CD4-positive, alpha-beta T cell treated with Interferon alpha-2 for 1 hour (primary cell): ENCODE results near the gene DHDH.
"Not testable (repeated sequence)": the region's sequence is repeated elsewhere in the genome, so short reads cannot be mapped to it uniquely, and the experiment has no call there.

Experiments
- DNase-seq, 2 donors: peaks; one replicate each; pipeline ENCODE4 v3.0.0-alpha.2; 2020 to 2022

Gene DHDH

DNA sequence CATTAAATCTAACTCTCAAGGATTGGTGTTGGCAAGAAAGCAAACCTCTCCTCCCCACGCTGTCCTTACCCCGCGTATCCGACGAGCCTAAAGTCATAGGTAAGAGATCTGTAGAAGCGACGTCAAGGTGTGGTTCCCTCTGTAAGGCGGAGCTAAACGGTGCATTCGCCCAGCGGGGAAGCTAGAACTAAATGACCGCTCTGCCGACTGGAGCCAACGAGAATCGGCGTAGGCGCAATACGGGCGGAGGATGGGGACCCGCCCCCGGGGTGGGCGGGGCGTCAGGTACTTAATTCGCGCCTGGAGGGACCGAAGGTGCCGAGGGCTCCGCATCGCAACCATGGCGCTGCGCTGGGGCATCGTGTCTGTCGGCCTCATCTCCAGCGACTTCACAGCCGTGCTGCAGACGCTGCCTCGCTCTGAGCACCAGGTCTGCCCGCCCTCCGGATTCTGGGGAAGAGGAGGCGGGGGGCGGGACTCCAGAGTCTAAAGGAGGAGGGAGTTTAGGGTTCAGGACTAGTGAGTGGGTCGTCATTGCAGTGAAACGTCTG is at the start of gene DHDH:
TSS of gene DHDH (plus strand) at position 318 of the 551 bp plus-strand sequence. CDS start at position 341, 23 bp downstream.
- DNase-seq: peak; percentile 89 to 93

DNA sequence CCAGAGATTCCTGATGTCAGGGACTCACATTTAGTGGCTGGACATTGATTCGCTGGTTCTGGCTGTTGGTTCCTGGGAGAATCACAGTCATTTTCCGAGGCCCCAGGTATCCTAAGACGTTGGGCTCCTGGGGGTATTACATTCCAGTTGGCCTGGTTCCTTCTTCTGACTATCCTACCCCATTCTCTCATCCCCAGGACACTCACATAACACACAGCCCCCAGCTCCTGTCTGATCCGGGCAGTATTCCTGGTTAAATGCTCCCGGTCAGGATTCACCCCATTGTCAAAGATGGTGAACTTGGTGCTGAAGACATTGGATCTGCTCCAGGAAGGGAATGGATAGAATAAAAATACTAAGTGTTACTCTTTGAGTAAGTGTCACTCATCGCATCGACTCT is 49.8 kb upstream of the DHDH start:
- DNase-seq: no peak

- DNase-seq: no peak
These were observed 45.5 kb upstream of the DHDH start for GRCh38 chr19:48887861-48888612.

- not testable (repeated sequence) for DNase-seq
These were observed 44.0 kb upstream of the DHDH start for GRCh38 chr19:48889496-48889895.

DNA sequence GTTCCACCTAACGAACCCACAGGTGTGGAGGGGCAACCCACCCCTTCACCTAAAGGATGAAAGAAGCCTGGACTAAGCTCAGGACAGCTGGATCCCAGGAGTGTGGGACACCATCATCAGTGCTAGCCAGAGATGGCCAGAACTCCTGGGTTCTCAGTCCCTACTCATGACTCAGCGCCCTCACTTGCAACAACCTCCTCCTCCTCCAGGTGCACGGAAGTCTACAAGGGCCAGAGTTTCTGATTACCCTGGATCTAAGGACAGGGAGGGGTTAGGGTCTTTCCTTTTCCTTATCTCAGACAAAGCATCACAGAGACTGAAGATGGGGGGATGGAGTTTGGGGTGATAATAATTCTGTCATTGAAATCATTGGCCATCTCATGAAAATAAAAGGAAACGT is 42.9 kb upstream of the DHDH start:
- DNase-seq: no peak

DNA sequence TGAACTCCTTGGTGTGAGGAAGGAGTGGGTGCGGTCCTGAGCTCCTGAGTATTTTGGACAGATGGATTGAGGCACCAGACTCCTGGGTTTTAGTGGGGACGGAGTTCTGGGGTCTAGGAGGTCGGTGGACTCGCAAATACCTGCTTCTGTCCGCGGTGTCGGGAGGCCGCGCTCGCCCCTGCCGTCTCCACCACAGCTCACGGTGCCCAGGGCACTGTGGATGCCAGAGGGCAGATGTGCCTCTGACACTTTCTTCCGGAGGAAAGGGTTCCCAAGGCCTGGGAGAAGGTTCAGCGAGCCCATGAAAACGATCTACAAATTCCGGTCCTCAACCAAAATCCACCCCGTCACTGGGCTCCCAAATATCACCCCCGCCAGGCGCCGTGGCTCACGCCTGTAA is 38.3 kb upstream of the DHDH start:
- no peak for DNase-seq

DNA sequence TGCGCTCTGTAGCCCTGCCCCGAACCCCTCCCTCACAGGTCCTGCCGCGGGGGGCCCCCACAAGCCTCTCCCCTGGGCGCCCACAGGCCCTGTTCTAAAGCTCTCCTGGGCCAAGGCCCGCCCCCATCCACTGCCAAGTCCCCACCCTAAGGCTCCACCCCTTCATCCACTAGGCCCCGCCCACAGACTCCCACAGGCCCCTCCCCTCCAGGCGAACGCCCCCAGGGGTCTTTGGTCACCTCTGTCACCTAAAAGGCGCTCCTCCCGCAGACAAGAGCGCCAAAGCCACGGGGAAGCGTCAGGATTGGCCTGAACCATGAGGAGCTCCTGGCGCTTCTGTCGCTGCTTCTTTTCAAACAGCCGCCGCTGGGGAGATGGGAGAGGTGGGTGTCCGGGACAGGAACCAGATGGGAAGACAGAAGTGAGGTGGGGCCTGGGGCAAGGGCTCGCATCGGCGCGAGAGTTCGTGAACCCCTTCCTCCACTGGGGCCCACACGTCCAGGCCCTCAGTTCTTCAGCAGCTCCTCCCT is 37.2 kb upstream of the DHDH start:
- DNase-seq: peak; percentile 60 to 64

GRCh38 chr19:48897181-48897580 is 36.3 kb upstream of the DHDH start:
- no peak for DNase-seq

DNA sequence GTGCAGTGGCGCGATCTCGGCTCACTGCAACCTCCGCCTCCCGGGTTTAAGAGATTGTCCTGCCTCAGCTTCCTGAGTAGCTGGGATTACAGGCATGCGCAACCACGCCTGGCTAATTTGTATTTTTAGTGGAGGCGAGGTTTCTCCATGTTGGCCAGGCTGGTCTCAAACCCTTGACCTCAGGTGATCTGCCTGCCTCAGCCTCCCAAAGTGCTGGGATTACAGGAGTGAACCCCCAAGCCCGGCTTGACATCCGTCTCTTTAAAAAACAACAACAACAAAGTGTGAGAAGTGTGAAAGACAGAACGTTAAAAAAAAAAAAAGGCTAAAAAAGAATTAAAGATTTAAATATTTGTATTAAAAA is 34.1 kb upstream of the DHDH start:
- not testable (repeated sequence) for DNase-seq

- peak; percentile 99 to 100 for DNase-seq
These were observed 33.6 kb upstream of the DHDH start, which contains the start of gene NUCB1 for GRCh38 chr19:48899781-48900476. Gene NUCB1, plus strand, starts transcription at chr19:48900312. Its CDS starts 485 bp downstream, at chr19:48900797.

- DNase-seq: peak in 1 of 2 donors; percentile 61
These were observed 32.8 kb upstream of the DHDH start for GRCh38 chr19:48900477-48901406.

GRCh38 chr19:48902291-48902690 is 31.2 kb upstream of the DHDH start:
- not testable (repeated sequence) for DNase-seq

GRCh38 chr19:48903788-48904187 is 29.7 kb upstream of the DHDH start:
- DNase-seq: not testable (repeated sequence)

DNA sequence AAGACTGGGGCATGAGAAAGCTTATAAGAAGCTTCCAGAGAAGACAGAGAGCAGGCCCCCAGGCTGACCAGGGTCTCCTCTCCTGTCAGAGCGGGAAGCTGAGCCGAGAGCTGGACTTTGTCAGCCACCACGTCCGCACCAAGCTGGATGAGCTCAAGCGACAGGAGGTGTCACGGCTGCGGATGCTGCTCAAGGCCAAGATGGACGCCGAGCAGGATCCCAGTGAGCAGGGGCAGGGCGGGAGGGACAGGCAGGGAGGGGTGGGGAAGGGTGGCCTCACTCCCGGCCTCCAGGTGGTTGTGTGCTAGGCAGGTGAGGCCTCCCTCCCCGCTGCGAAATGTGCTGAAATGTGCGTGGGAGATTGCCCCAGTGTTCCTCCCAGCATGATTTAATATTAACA is 27.8 kb upstream of the DHDH start:
- DNase-seq: no peak

- DNase-seq: no peak
These were observed 27.2 kb upstream of the DHDH start for GRCh38 chr19:48906324-48906723.

GRCh38 chr19:48907671-48908070 is 25.8 kb upstream of the DHDH start:
- peak in 1 of 2 donors; percentile 27 for DNase-seq

DNA sequence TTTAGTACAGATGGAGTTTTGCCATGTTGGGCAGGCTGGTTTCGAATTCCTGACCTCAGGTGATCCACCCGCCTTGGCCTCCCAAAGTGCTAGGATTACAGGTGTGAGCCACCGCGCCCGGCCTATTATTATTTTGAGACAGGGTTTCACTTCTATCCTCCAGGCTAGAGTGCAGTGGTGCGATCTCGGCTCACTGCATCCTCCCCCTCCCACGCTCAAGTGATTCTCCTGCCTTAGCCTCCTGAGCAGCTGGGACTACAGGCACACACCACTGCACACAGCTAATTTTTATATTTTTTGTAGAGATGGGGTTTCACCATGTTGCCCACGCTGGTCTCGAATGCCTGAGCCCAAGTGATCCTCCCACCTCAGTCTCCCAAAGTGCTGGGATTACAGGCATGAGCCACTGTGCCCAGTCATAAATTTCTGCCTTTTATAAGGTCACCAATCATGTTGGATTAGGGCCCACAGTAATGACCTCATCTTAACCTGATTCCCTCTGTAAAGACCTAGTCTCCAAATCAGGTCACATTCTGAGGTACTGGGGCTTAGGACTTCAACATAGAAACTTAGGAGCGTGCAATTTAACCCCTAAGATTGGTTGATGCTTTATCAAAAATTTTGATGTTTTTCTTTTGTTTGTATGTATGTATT is 23.9 kb upstream of the DHDH start:
- DNase-seq: not testable (repeated sequence)

GRCh38 chr19:48910803-48911202 is 22.7 kb upstream of the DHDH start:
- DNase-seq: no peak

- DNase-seq: peak in 1 of 2 donors; percentile 43
These were observed 20.2 kb upstream of the DHDH start for GRCh38 chr19:48913114-48913889.

- DNase-seq: no peak
These were observed 19.3 kb upstream of the DHDH start for GRCh38 chr19:48914181-48914580.

GRCh38 chr19:48915757-48916156 is 17.7 kb upstream of the DHDH start:
- DNase-seq: no peak
